Calu3 (cell line): ENCODE data around the gene LCN6. TPM values are rescaled to one million over a fixed set of nuclear protein-coding genes. Genes with fewer than 3 reads are reported as not detected.

Source experiments
- BruUV-seq: library from RNA; stranded (reverse); fragments of 400-500 nt; replicated peaks from 2 replicates; lab custom pipeline; 2021; lab: Mats Ljungman, UMichigan
- CTCF ChIA-PET: fragments of 300-600 bp; sonication (Branson Sonifier 250); formaldehyde crosslinking; loops from one replicate; lab custom pipeline; 2022; ENCODE audit warnings: antibody characterized with exemption; lab: Charles Lee
- DNase-seq: peaks from one replicate; pipeline ENCODE4 v3.0.0; 2022
- H3K27ac Mint-ChIP-seq: one replicate; pipeline ENCODE4 v1.8.0; 2022; ENCODE audit warnings: mixed read lengths; ENCODE audit not compliant: unreplicated experiment
- H3K27me3 Mint-ChIP-seq: one replicate; pipeline ENCODE4 v1.8.0; 2022; ENCODE audit warnings: mixed read lengths; ENCODE audit not compliant: unreplicated experiment
- H3K36me3 Mint-ChIP-seq: one replicate; pipeline ENCODE4 v1.8.0; 2022; ENCODE audit warnings: mild to moderate bottlenecking, moderate library complexity, mixed read lengths; ENCODE audit not compliant: insufficient read depth, unreplicated experiment
- H3K4me1 Mint-ChIP-seq: one replicate; pipeline ENCODE4 v1.8.0; 2022; ENCODE audit warnings: mild to moderate bottlenecking, low read depth, mixed read lengths; ENCODE audit not compliant: unreplicated experiment
- H3K4me3 Mint-ChIP-seq: one replicate; pipeline ENCODE4 v1.8.0; 2022; ENCODE audit warnings: mild to moderate bottlenecking, low read depth, moderate library complexity, mixed read lengths; ENCODE audit not compliant: unreplicated experiment
- H3K9me3 Mint-ChIP-seq: one replicate; pipeline ENCODE4 v1.8.0; 2022; ENCODE audit warnings: low read depth, mixed read lengths; ENCODE audit not compliant: unreplicated experiment
- CTCF ChIP-seq: fragments of 200-600 bp; IDR thresholded peaks from one replicate; pipeline ENCODE4 v1.8.0; 2022; ENCODE audit warnings: antibody characterized with exemption; ENCODE audit not compliant: unreplicated experiment
- intact Hi-C: fragments of 100-400 bp; cut with micrococcal nuclease; formaldehyde crosslinking; loops from one replicate; pipeline ENCODE4 v1.10.0; 2022; ENCODE audit not compliant: unreplicated experiment
- microRNA-seq: library from miRNA; unstranded; fragments of <30 nt; microRNA quantifications from one replicate; pipeline ENCODE4 v1.2.0, GENCODE V29; 2022
- total RNA-seq: library from RNA; stranded (reverse); gene quantifications from 2 replicates; pipeline ENCODE4 v1.2.3, GENCODE V29; 2022

The LCN6 gene
- total RNA-seq, 1 experiment from 2014 or later, result not detected

GRCh38 chr9:136694163-136694871, 54.0 kb downstream of the LCN6 start:
- peak; percentile 86 for TF ChIP-seq CTCF
- BruUV-seq, result no TSS peak
- no peak overlapping the region for H3K27ac Mint-ChIP-seq

More at GRCh38 chr9:136694163-136694871, 54.0 kb downstream of the LCN6 start:
- Mint-ChIP-seq H3K9me3 (no peaks in the 10 kb centered on the region), H3K4me3 (no peak overlapping the region), H3K27me3 (no peaks in the 10 kb centered on the region), H3K36me3 (peaks cover 18% of the 10 kb centered on the region), H3K4me1 (peaks cover 36% of the 10 kb centered on the region)
- DNase-seq, result peak; percentile 73
- CTCF ChIA-PET, result interaction anchor here (0.6 to 1.1 kb wide), 3 partner anchors 23 to 209 kb away, joined by 3 to 9 read pairs (median 3); no protein-coding TSS in a partner anchor
- intact Hi-C loops, result no loop called here

Small RNA genes lying within 50 kb of the gene (microRNA-seq; reads per million reads assigned to microRNA genes)
- gene MIR6722, result not detected

Other genes with a start within 250 kb of the LCN6 start
- 11.7 and 17.7 TPM in 2 replicates for gene NOTCH1, start 202.5 kb downstream of the LCN6 start, total RNA-seq
- gene EGFL7, start 85.6 kb downstream of the LCN6 start, total RNA-seq, result 1.2 and 1.3 TPM in 2 replicates
- gene AGPAT2, start 61.1 kb downstream of the LCN6 start, total RNA-seq, result 40.4 and 45.4 TPM in 2 replicates
- 4.0 TPM in 2 replicates for gene DIPK1B, start 36.0 kb downstream of the LCN6 start, total RNA-seq
- 0.33 and 1.9 TPM in 2 replicates for gene LCN10, start 5.6 kb downstream of the LCN6 start, total RNA-seq
- not detected in 2 replicates for gene LCN8, start 9.7 kb upstream of the LCN6 start, total RNA-seq
- not detected in 2 replicates for gene LCN15, start 16.0 kb upstream of the LCN6 start, total RNA-seq
- 64.1 and 75.8 TPM in 2 replicates for gene TMEM141, start 42.8 kb upstream of the LCN6 start, total RNA-seq
- 0.38 TPM in 1 of 2 replicates, not detected in the other for gene CCDC183, start 47.8 kb upstream of the LCN6 start, total RNA-seq
- gene RABL6, start 59.4 kb upstream of the LCN6 start, total RNA-seq, result 68.9 and 72.4 TPM in 2 replicates
- gene AJM1, start 94.0 kb upstream of the LCN6 start, total RNA-seq, result 2.9 and 3.2 TPM in 2 replicates
- 44.1 and 48.7 TPM in 2 replicates for gene PHPT1, start 100.9 kb upstream of the LCN6 start, total RNA-seq
- gene MAMDC4, start 103.8 kb upstream of the LCN6 start, total RNA-seq, result 3.1 and 3.6 TPM in 2 replicates
- gene EDF1, start 117.8 kb upstream of the LCN6 start, total RNA-seq, result 233 and 238 TPM in 2 replicates
- gene TRAF2, start 138.0 kb upstream of the LCN6 start, total RNA-seq, result 47.8 and 50.5 TPM in 2 replicates
- gene FBXW5, start 196.2 kb upstream of the LCN6 start, total RNA-seq, result 49.9 and 50.8 TPM in 2 replicates
- gene C8G, start 196.7 kb upstream of the LCN6 start, total RNA-seq, result 3.9 and 4.0 TPM in 2 replicates
- gene LCN12, start 203.7 kb upstream of the LCN6 start, total RNA-seq, result 3.8 and 3.9 TPM in 2 replicates
- not detected in 2 replicates for gene PTGDS, start 229.0 kb upstream of the LCN6 start, total RNA-seq
- 0.22 TPM in 1 of 2 replicates, not detected in the other for gene LCNL1, start 234.5 kb upstream of the LCN6 start, total RNA-seq
- 38.3 and 43.7 TPM in 2 replicates for gene PAXX, start 243.9 kb upstream of the LCN6 start, total RNA-seq
- gene CLIC3, start 248.0 kb upstream of the LCN6 start, total RNA-seq, result 0.35 and 0.91 TPM in 2 replicates